Epithelial cell of proximal tubule (primary cell): Measurements from ENCODE around the gene ADORA2B. TPM values are rescaled to one million over a fixed set of nuclear protein-coding genes. Genes with fewer than 3 reads are reported as not detected.

Experiments
- DNase-seq: peaks from one replicate; pipeline ENCODE4 v3.0.0-alpha.2; 2011; ENCODE audit warnings: low read depth
- H3K4me3 ChIP-seq: 2 replicates; pipeline ENCODE4 v1.5.1; 2011; ENCODE audit warnings: low read depth, mild to moderate bottlenecking, low read length
- total RNA-seq: library from RNA; depleted of rRNA; stranded (reverse); fragments of >200 nt; gene quantifications from 2 replicates; pipeline ENCODE4 v1.2.3, GENCODE V29; 2015
- TF ChIP-seq, protein P1 (sequence below): conservative IDR thresholded peaks from 2 replicates; pipeline ENCODE4 v1.5.1; 2012; ENCODE audit warnings: low read depth, mild to moderate bottlenecking, low read length

Gene ADORA2B
- total RNA-seq, 1 donor from 2014 or later, result 16.9 TPM

DNA sequence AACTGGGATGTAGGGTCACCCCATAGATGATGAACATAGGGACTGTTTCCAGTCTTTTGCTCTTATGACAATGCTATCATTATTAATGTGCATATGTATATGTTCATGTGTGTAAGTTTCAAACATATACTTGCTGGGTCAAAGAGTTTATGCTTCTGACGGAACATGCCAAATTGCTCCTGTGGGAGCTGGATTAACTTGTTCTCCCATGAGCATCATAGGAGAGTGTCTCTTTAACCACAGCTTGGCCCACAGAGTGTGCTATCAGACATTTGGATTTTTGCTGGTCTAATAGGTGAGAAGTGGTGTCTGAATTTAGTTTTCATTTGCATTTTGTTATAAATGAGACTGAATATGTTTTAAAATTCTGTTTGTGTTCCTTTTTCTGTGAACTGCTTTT, 22.3 kb upstream of the ADORA2B start:
- DNase-seq, result no peak
- TF ChIP-seq, protein P1, sequence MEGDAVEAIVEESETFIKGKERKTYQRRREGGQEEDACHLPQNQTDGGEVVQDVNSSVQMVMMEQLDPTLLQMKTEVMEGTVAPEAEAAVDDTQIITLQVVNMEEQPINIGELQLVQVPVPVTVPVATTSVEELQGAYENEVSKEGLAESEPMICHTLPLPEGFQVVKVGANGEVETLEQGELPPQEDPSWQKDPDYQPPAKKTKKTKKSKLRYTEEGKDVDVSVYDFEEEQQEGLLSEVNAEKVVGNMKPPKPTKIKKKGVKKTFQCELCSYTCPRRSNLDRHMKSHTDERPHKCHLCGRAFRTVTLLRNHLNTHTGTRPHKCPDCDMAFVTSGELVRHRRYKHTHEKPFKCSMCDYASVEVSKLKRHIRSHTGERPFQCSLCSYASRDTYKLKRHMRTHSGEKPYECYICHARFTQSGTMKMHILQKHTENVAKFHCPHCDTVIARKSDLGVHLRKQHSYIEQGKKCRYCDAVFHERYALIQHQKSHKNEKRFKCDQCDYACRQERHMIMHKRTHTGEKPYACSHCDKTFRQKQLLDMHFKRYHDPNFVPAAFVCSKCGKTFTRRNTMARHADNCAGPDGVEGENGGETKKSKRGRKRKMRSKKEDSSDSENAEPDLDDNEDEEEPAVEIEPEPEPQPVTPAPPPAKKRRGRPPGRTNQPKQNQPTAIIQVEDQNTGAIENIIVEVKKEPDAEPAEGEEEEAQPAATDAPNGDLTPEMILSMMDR, result no peak
- H3K4me3 ChIP-seq, result no peak overlapping the region

DNA sequence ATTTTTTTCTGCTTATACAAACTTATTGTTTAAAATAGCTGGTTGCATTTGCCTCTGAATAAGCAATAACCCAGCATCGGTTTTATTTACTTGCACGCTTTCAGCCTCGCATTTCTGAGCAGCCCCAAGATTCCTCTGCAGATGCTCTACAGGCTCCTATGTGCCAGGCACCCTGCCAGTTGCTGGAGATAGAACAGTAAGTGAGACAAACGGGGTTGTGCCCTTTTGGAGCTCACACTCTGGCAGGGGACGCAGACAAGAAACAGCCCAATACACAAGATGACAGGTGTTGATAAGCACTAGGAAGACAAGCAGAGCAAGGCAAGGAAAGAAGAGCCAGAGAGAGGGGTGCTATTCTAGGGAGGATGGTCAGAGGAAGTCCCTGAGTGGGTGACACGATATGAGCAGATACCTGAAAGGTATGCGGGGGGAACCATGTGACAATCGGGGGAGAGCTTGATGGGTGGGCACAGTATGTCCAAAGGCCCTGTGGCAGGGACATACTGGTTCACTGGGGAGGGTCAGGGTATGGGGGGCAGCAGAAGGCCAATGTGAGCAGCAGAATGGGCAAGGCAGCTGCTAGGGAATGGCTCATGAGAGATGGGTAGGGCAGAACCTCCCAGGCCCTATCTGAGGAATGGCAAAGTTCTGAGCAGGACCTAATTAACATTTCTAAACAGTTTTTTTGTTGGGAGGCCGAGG, 18.7 kb upstream of the ADORA2B start:
- H3K4me3 ChIP-seq, result no peak overlapping the region
- TF ChIP-seq, protein P1, result no peak
- DNase-seq, result no peak

DNA sequence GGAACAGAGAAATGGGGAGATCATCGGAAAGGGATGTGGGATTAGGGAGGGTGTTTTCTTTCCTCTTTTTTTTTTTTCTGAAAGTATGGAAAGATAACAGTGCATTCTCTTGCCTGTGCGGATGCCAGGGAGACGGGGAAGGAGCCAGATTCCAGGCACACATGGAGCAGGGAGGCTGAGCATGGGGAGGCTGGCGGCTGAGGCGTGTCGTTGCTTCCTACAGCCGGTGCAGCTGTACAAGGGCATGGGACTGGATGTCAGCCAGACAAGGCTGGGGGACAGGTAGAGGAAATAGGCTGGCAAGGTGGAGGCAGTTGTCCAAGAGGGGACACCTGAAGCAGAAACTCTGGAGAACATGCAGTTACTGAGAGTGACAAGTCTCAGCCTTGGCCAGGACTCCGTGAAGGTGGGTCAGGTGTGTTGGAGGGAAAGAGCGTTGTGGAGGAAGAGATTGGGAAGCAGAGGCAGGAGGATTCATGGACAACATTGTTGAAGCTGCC, 16.6 kb upstream of the ADORA2B start:
- TF ChIP-seq, protein P1, result no peak
- DNase-seq, result no peak
- no peak overlapping the region for H3K4me3 ChIP-seq

DNA sequence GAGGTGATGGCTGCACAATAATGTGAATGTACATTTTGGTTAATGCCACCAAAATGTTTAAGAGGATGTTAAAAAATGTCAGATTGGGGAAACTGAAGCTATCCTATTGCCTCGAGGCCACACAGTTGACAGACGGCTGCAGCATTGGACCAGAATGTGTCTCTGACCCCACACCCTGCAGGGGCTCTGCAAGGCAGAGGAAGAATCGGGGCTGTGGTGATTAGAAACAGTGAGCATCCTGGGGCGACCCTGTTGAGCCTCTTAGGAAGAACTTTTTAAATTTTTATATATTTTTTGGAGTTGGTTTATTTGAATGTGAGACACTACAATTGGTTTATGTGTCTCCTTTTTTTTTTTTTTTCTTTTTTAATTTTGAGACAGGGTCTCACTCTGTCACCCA, 15.0 kb upstream of the ADORA2B start:
- no peak for DNase-seq
- no peak overlapping the region for H3K4me3 ChIP-seq
- TF ChIP-seq, protein P1, result no peak

DNA sequence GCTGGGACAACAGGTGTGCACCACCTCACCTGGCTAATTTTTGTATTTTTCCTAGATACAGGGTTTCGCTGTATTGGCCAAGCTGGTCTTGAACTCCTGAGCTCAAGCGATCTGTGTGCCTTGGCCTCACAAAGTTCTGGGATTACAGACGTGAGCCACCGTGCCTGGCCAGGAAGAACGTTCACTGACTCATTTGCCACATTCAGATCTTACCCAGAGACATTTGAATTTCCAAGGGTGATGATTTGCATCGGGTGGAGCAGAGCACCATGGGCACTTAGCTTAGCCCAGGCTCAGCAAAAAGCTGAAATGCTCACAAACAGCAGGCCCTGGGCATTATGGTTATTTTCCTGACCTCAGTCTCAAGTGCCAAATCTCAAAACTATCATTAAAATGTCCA, 14.5 kb upstream of the ADORA2B start:
- no peak overlapping the region for H3K4me3 ChIP-seq
- no peak for DNase-seq
- TF ChIP-seq, protein P1, result no peak

DNA sequence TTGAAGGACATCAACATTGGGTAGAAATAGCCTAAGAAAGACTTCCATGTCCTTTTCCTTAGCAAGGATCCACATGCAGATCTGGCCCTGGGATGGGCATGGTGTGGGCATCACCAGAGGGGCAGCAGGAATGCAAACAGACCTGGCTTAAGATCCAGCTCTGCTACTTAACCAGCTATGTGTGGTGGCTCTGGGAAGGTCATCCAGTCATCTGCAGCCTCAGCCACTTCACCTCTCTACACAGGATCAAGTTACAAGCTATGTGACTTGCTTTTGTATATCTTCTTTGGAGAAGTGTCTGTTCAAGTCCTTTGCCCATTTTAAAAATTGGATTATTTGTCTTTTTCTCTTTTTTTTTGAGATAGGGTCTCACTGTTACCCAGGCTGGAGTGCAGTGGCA, 13.5 kb upstream of the ADORA2B start:
- no peak for DNase-seq
- no peak overlapping the region for H3K4me3 ChIP-seq
- TF ChIP-seq, protein P1, result no peak

DNA sequence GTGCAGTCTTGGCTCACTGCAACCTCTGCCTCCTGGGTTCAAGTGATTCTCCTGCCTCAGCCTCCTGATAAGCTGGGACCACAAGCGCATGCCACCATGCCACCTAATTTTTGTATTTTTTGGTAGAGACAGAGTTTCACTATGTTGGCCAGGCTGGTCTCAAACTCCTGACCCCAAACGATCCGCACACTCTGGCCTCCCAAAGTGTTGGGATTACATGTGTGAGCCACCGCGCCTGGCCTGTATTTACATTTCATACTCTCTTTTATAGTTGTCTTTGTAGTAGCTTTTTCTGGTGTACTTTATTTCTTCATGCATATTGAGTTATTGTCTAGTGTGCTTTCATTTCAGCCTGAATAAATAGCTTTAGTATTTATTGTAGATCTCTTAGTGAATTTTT, 10.1 kb upstream of the ADORA2B start:
- H3K4me3 ChIP-seq, result no peak overlapping the region
- TF ChIP-seq, protein P1, result no peak
- no peak for DNase-seq
